Heart right ventricle (tissue), 16 donors: ENCODE data around the gene YWHAB. TPM values are rescaled to one million over a fixed set of nuclear protein-coding genes. Genes with fewer than 3 reads are reported as not detected.

Source experiments
- ATAC-seq, 8 donors: fragments of 200-7000 bp; cut with Tn5 transposase; one replicate each; pipeline ENCODE4 v1.9.1; 2020; ENCODE audit warnings: mild to moderate bottlenecking in 8 of 8, moderate library complexity in 8 of 8, moderate number of reproducible peaks in 1 of 8
- DNase-seq, 2 donors: peaks; one replicate each; pipeline ENCODE4 v3.0.0-alpha.2; 2020
- H3K27ac ChIP-seq, 10 donors: fragments of 200-600 bp; sonication (generic) in 2 of 10; one replicate each; pipeline versions ENCODE4 v1.5.0 to v1.8.0; 2020 to 2022; ENCODE audit warnings: mild to moderate bottlenecking in 3 of 10
- H3K27me3 ChIP-seq, 7 donors: fragments of 200-600 bp; one replicate each; pipeline ENCODE4 v1.8.0; 2021 to 2022; ENCODE audit warnings: mild to moderate bottlenecking in 2 of 7
- H3K36me3 ChIP-seq, 9 donors: fragments of 200-600 bp; sonication (generic) in 1 of 9; one replicate each; pipeline versions ENCODE4 v1.5.0 to v1.8.0; 2020 to 2022; ENCODE audit warnings: mild to moderate bottlenecking in 2 of 9
- H3K4me1 ChIP-seq, 9 donors: fragments of 200-600 bp; sonication (generic) in 1 of 9; one replicate each; pipeline versions ENCODE4 v1.5.0 to v1.8.0; 2020 to 2022; ENCODE audit warnings: mild to moderate bottlenecking in 4 of 9
- H3K4me3 ChIP-seq, 10 donors: fragments of 200-600 bp; sonication (generic) in 2 of 10; one replicate each; pipeline versions ENCODE4 v1.5.0 to v1.8.0; 2020 to 2022; ENCODE audit warnings: mild to moderate bottlenecking in 7 of 10, moderate library complexity in 2 of 10
- H3K9me3 ChIP-seq, 11 donors: fragments of 200-600 bp in 10 of 11; sonication (generic) in 2 of 11; one replicate each; pipeline versions ENCODE4 v1.5.0 to v1.8.0; 2013 to 2022; ENCODE audit warnings: mild to moderate bottlenecking in 2 of 11, control low read depth in 1 of 11, moderate library complexity in 1 of 11
- WGBS, 2 donors: extraction: QIAGEN DNeasy Blood & Tissue Kit; methylation state at CpG; one replicate each; pipeline ENCODE4 v1.1.7; 2013; ENCODE audit warnings: inconsistent platforms in 1 of 2; 5-methylcytosine and 5-hydroxymethylcytosine counted together
- intact Hi-C, 10 donors: fragments of 100-400 bp; cut with DNase I; formaldehyde crosslinking; loops; one replicate each; pipeline versions ENCODE4 v1.11.1 to v1.14.2; 2022
- polyA plus RNA-seq, 2 donors: library from polyadenylated mRNA; stranded (reverse); fragments of 200-250 nt; gene quantifications; one replicate each; pipeline ENCODE4 v1.2.3, GENCODE V29; 2013
- total RNA-seq, 10 donors: library from RNA; stranded (reverse); fragmentation: NEBNext Ultra II Directional in 3 of 10; extraction: Animal tissue kit (Norgen Biotek cat#: 25700) in 3 of 10; gene quantifications; one replicate each; pipeline versions ENCODE4 v1.2.1 to v1.2.4, GENCODE V29; 2021 to 2023
- TF ChIP-seq, protein P1 (sequence below), 9 donors: fragments of 200-600 bp; sonication (generic) in 2 of 9; IDR thresholded peaks; one replicate each; pipeline versions ENCODE4 v1.5.0 to v1.8.0; 2021 to 2022; ENCODE audit warnings: antibody characterized with exemption in 9 of 9, mild to moderate bottlenecking in 5 of 9, moderate library complexity in 1 of 9
- donor health status: Arrhythmogenic right ventricular cardiomyopathy.
- donor health status: ischemic (EF 13 %, LVEDD 7.1; RV severe dilation, severe dysfunction).
- donor health status: healthy with polysubstance abuse.
- donor health status: DM: no; HTN: yes; CAD: no.
- donor health status: DM: no; HTN: no; CAD: no.
- donor health status: ischemic (EF 25% LVEDD 6.9; RV normal size, moderate dysfunction).
- donor health status: ischemic (EF 25% LVEDD 5.7; RV mildly dilated, moderate dysfunction).
- donor health status: healthy.
- donor health status: DM: yes; HTN: yes; CAD: no.
- donor health status: Ischemic cardiomyopathy.
- donor health status: ischemic (EF 35%, LVEDD 5.7; RV mildly dilated, moderate dysfunction).
- donor health status: nonischemic (EF 11% LVEDD 7.7; RV severe dilation, severe dysfunction).
- donor health status: DM: yes; HTN: yes; CAD: no.
- donor health status: PGD.
- donor health status: ischemic (EF 29% LVEDD 5.4; RV normal size, mild dysfunction).
- donor health status: nonischemic (EF 23%, LVEDD 6.1; RV moderate dilation, normal function).

YWHAB gene
- total and polyA plus RNA-seq, 12 donors, result 37.9 to 130 (median 114) TPM

DNA sequence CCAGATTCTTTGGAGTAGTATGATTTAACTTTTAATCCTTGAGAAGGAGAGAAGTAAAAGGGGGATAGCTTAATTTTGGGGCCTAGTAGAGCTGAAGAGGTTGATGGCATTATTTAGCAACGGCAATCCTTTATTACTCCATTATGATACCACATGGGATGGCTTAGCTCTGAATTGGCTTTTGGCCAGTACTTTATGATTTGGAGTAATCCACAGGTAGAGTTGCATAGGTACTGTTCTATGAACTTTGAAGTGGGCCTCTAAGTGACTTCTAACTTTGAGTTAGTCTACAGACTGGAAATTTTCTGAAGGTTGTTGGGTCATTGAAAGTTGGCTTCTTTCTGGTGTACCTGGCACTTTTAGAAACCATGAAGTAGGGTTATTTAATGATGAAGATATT, 11.6 kb downstream of the YWHAB start:
- DNase-seq (no peak), ATAC-seq (peak in 1 of 8 donors; percentile 35)
- intact Hi-C loops, result no loop called here
- TF ChIP-seq, protein P1, sequence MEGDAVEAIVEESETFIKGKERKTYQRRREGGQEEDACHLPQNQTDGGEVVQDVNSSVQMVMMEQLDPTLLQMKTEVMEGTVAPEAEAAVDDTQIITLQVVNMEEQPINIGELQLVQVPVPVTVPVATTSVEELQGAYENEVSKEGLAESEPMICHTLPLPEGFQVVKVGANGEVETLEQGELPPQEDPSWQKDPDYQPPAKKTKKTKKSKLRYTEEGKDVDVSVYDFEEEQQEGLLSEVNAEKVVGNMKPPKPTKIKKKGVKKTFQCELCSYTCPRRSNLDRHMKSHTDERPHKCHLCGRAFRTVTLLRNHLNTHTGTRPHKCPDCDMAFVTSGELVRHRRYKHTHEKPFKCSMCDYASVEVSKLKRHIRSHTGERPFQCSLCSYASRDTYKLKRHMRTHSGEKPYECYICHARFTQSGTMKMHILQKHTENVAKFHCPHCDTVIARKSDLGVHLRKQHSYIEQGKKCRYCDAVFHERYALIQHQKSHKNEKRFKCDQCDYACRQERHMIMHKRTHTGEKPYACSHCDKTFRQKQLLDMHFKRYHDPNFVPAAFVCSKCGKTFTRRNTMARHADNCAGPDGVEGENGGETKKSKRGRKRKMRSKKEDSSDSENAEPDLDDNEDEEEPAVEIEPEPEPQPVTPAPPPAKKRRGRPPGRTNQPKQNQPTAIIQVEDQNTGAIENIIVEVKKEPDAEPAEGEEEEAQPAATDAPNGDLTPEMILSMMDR (IDR thresholded peaks at IDR 0.05), result no peak
- H3K27me3 ChIP-seq, result no peaks in the 10 kb centered on the region
- H3K4me3 ChIP-seq, result no peak overlapping the region
- H3K27ac ChIP-seq, result peak overlapping the region in 5 of 10 donors; percentile 13 to 54 (median 48)
- no peaks in the 10 kb centered on the region for H3K9me3 ChIP-seq
- H3K4me1 ChIP-seq, result peaks cover 2 to 84% (median 57%) of the 10 kb centered on the region in 9 donors
- 70 to 74% methylated on average over 1 of the region's 1 CpG for WGBS, 2 donors
- H3K36me3 ChIP-seq, result peaks cover 0 to 50% (median 4%) of the 10 kb centered on the region in 9 donors

DNA sequence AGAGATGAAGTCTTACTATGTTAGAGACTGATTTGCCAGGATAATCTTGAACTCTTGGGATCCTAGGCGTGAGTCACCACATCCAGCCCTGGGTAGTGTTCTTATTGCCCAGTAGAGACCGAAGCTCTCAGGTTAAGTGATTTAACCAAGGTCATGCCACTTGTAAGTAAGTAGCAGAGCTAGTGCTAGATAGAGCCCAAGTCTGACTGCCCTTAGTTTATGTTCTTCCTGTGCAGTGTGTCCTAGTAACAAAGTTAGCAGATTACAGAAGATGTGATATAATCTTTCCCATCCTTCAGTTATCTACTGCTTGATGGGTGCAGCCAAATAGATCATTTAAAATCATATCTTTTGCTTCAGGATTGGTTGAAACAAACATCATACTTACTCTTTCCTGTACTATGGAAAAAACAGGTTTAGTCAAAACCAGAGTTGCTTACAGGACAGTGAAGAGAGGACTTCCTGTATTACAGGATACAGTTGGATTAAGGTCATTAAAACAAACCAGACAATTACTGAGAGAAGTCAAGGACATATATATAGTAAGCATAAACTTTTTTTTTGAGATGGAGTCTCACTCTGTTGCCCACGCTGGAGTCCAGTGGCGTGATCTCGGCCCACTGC, 14.8 kb downstream of the YWHAB start:
- peaks cover 0 to 59% (median 34%) of the 10 kb centered on the region in 9 donors for H3K36me3 ChIP-seq
- ATAC-seq (no peak), DNase-seq (no peak)
- intact Hi-C loops, result no loop called here
- no peaks in the 10 kb centered on the region for H3K27me3 ChIP-seq
- TF ChIP-seq, protein P1 (IDR thresholded peaks at IDR 0.05), result no peak
- H3K4me3 ChIP-seq, result no peak overlapping the region
- H3K9me3 ChIP-seq, result no peaks in the 10 kb centered on the region
- H3K27ac ChIP-seq, result no peak overlapping the region
- H3K4me1 ChIP-seq, result peaks cover 2 to 54% (median 41%) of the 10 kb centered on the region in 9 donors
- 79 to 83% methylated on average over 5 of the region's 5 CpGs for WGBS, 2 donors

DNA sequence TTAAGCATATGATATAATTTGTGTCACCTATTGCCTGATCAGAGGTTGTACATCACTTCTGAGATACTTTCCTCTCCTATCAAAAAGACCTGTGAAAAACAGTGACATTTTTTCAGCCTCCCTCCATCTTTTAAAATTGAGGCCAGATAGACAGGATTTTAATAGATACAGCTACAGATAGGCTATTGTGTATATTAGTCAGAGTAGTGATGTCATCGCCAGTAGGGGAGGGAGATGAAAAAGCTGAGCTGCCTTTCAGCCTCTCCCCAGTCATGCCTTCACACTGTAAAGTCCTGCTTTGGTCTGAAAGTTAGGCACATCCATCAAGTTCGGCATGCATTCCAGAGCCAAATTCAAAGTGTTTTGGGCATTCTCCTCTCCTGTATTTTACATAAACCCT, 16.5 kb downstream of the YWHAB start:
- no peak for ATAC-seq
- 85 to 92% methylated on average over 2 of the region's 2 CpGs for whole genome bisulfite sequencing, 2 donors
- TF ChIP-seq, protein P1 (IDR thresholded peaks at IDR 0.05), result no peak
- Histone ChIP-seq H3K4me1 (peaks cover 1 to 44% (median 24%) of the 10 kb centered on the region in 9 donors), H3K4me3 (no peak overlapping the region), H3K27me3 (no peaks in the 10 kb centered on the region), H3K36me3 (peaks cover 0 to 75% (median 50%) of the 10 kb centered on the region in 9 donors), H3K9me3 (no peaks in the 10 kb centered on the region), H3K27ac (no peak overlapping the region)
- no peak for DNase-seq
- intact Hi-C loops, result no loop called here

DNA sequence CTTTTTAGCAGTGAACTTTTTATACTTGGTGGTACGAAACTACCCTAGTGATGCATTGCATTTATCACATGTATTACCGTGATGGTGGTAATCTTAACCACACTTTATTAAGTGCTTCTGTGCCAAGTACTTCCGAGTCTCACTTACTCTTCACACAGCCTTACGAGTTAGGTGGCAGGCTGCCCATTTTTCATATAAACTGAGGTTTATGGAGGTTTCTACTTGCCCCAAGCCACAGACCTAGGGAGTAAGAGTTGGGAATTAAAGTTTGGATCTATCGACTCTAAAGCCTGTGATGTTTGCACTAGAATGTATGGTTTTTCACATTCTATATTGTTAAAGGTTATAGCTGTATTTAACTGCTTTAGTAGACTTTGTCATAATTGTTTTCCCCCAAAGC, 18.9 kb downstream of the YWHAB start:
- no peak for ATAC-seq
- H3K27me3 ChIP-seq, result no peaks in the 10 kb centered on the region
- H3K27ac ChIP-seq, result no peak overlapping the region
- WGBS, 2 donors, result 65 to 73% methylated on average over 5 of the region's 5 CpGs
- H3K9me3 ChIP-seq, result no peaks in the 10 kb centered on the region
- H3K4me3 ChIP-seq, result no peak overlapping the region
- DNase-seq, result no peak
- peaks cover 0 to 94% (median 59%) of the 10 kb centered on the region in 9 donors for H3K36me3 ChIP-seq
- peaks cover 0 to 28% (median 12%) of the 10 kb centered on the region in 9 donors for H3K4me1 ChIP-seq
- intact Hi-C loops, result no loop called here
- TF ChIP-seq, protein P1 (IDR thresholded peaks at IDR 0.05), result no peak
